ENCODE results near the gene FRMD5.

Gene FRMD5

DNA sequence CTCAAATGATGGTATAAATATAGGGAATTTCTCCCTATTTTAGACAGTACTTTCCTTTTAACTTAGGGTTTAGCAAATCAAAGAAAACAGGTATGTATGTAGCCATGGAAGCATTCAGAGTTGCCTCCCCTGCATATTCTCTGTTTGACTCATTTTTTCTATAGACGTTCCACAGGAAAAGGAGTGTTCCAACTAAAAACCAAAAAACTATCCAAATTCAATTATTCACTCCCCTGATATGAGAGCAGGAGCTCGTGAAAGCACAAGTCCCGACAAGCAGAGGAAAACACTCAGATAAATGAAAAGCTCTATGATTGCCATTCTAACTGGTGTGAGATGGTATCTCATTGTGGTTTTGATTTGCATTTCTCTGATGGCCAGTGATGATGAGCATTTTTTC lies 119.5 kb downstream of the FRMD5 start:
- H3K36me3 ChIP-seq (ENCODE audit: low read length), result no peaks in the 10 kb centered on the region
- no peaks in the 10 kb centered on the region for H3F3A ChIP-seq (ENCODE audit: insufficient read depth)

GRCh38 chr15:44069489-44069888 lies 125.6 kb downstream of the FRMD5 start:
- Histone ChIP-seq H3K79me2 (ENCODE audit: insufficient read depth, low read length) (no peaks in the 10 kb centered on the region), H3K4me2 (ENCODE audit: low read depth, low read length, poor library complexity, severe bottlenecking) (no peak overlapping the region), H3K9me3 (ENCODE audit: insufficient read depth, low read length) (no peaks in the 10 kb centered on the region), H3K9ac (ENCODE audit: low read length) (no peak overlapping the region), H3K36me3 (ENCODE audit: low read length) (no peaks in the 10 kb centered on the region), H3K9me2 (replicated peaks; ENCODE audit: insufficient read depth, low read length) (no peaks in the 10 kb centered on the region), H4K20me1 (ENCODE audit: low read depth, low read length) (no peaks in the 10 kb centered on the region), H3K27me3 (ENCODE audit: low read length) (no peaks in the 10 kb centered on the region), H3K27ac (ENCODE audit: low read depth, low read length) (no peak overlapping the region), H3K4me3 (ENCODE audit: insufficient read depth, low read length, poor library complexity, severe bottlenecking) (no peak overlapping the region), H2AFZ (ENCODE audit: low read depth, low read length, severe bottlenecking) (no peak overlapping the region), H3F3A (ENCODE audit: insufficient read depth) (no peaks in the 10 kb centered on the region)
- TF ChIP-seq, protein P1, sequence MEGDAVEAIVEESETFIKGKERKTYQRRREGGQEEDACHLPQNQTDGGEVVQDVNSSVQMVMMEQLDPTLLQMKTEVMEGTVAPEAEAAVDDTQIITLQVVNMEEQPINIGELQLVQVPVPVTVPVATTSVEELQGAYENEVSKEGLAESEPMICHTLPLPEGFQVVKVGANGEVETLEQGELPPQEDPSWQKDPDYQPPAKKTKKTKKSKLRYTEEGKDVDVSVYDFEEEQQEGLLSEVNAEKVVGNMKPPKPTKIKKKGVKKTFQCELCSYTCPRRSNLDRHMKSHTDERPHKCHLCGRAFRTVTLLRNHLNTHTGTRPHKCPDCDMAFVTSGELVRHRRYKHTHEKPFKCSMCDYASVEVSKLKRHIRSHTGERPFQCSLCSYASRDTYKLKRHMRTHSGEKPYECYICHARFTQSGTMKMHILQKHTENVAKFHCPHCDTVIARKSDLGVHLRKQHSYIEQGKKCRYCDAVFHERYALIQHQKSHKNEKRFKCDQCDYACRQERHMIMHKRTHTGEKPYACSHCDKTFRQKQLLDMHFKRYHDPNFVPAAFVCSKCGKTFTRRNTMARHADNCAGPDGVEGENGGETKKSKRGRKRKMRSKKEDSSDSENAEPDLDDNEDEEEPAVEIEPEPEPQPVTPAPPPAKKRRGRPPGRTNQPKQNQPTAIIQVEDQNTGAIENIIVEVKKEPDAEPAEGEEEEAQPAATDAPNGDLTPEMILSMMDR (IDR thresholded peaks at IDR 0.05; ENCODE audit: insufficient read depth, low read length, poor library complexity, severe bottlenecking), result no peak
- no peak for TF ChIP-seq EZH2phosphoT487 (conservative IDR thresholded peaks at IDR 0.05; ENCODE audit: low read length)

More for the DNA sequence above, 119.5 kb downstream of the FRMD5 start:
- no peak for TF ChIP-seq EZH2phosphoT487 (conservative IDR thresholded peaks at IDR 0.05; ENCODE audit: low read length)
- TF ChIP-seq, protein P1 (IDR thresholded peaks at IDR 0.05; ENCODE audit: insufficient read depth, low read length, poor library complexity, severe bottlenecking), result no peak
- no peak overlapping the region for H3K9ac ChIP-seq (ENCODE audit: low read length)
- no peak overlapping the region for H3K27ac ChIP-seq (ENCODE audit: low read depth, low read length)
- H3K27me3 ChIP-seq (ENCODE audit: low read length), result no peaks in the 10 kb centered on the region
- no peaks in the 10 kb centered on the region for H3K9me2 ChIP-seq (replicated peaks; ENCODE audit: insufficient read depth, low read length)
- H2AFZ ChIP-seq (ENCODE audit: low read depth, low read length, severe bottlenecking), result no peak overlapping the region
- H3K4me2 ChIP-seq (ENCODE audit: low read depth, low read length, poor library complexity, severe bottlenecking), result no peak overlapping the region
- no peak overlapping the region for H3K4me3 ChIP-seq (ENCODE audit: insufficient read depth, low read length, poor library complexity, severe bottlenecking)
- H3K79me2 ChIP-seq (ENCODE audit: insufficient read depth, low read length), result no peaks in the 10 kb centered on the region
- H3K9me3 ChIP-seq (ENCODE audit: insufficient read depth, low read length), result no peaks in the 10 kb centered on the region
- H4K20me1 ChIP-seq (ENCODE audit: low read depth, low read length), result no peaks in the 10 kb centered on the region

GRCh38 chr15:44068347-44068746 lies 126.7 kb downstream of the FRMD5 start:
- no peak overlapping the region for H3K4me3 ChIP-seq (ENCODE audit: insufficient read depth, low read length, poor library complexity, severe bottlenecking)
- H3K36me3 ChIP-seq (ENCODE audit: low read length), result no peaks in the 10 kb centered on the region
- no peak overlapping the region for H3K27ac ChIP-seq (ENCODE audit: low read depth, low read length)
- H3K79me2 ChIP-seq (ENCODE audit: insufficient read depth, low read length), result no peaks in the 10 kb centered on the region
- no peak overlapping the region for H3K9ac ChIP-seq (ENCODE audit: low read length)
- H3K9me2 ChIP-seq (replicated peaks; ENCODE audit: insufficient read depth, low read length), result no peaks in the 10 kb centered on the region
- no peak overlapping the region for H2AFZ ChIP-seq (ENCODE audit: low read depth, low read length, severe bottlenecking)
- H3F3A ChIP-seq (ENCODE audit: insufficient read depth), result no peaks in the 10 kb centered on the region
- no peaks in the 10 kb centered on the region for H3K9me3 ChIP-seq (ENCODE audit: insufficient read depth, low read length)
- H4K20me1 ChIP-seq (ENCODE audit: low read depth, low read length), result no peaks in the 10 kb centered on the region
- no peak for TF ChIP-seq EZH2phosphoT487 (conservative IDR thresholded peaks at IDR 0.05; ENCODE audit: low read length)
- TF ChIP-seq, protein P1 (IDR thresholded peaks at IDR 0.05; ENCODE audit: insufficient read depth, low read length, poor library complexity, severe bottlenecking), result no peak
- H3K4me2 ChIP-seq (ENCODE audit: low read depth, low read length, poor library complexity, severe bottlenecking), result no peak overlapping the region
- H3K27me3 ChIP-seq (ENCODE audit: low read length), result no peaks in the 10 kb centered on the region
